Kasumi-1 (cell line): ENCODE data around the gene ERICH6B.

Experiments
- DNase-seq, 2 experiments: peaks; one replicate each; lab custom pipeline; 2025; lab: John Stamatoyannopoulos, UW

ERICH6B gene

DNA sequence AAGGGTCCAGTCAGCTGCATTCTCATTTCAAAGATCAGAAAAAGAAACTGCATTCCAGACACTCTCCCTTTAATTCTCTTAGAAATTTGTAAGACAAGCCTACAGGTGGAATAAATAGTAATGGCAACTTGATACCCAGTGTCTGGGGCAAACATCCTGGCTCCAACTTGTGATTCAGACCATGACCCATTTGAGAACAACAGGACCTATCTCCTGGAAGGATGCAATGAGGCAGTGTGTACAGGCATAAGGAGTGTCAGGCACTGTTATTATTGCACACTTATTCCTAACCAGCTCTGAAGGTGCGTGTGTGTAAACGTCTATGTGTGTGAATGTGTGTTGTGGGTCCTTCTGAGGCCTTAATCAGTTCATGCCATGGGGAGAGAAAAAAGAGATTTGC is 13.9 kb downstream of the ERICH6B start:
- DNase-seq, result no peak

DNA sequence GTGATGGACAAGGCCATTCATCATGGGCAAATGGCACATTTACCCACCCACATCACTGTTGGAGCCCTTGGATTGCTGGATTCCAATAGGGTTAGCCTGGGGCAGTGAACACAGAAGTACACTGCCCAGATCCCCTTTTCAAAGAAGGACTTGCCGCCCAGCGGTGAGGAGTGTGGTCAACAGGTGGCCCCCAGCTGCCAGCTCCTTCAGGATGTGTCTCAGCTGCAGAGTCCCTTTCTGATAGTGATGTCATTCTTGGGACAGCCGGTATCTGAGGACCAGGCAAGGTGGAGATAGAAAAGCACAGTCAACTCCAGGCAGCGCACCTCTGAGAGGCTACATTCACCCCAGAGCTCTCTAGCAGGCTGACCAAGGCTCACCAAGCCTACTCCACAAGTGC is 16.9 kb downstream of the ERICH6B start:
- no peak for DNase-seq

- no peak for DNase-seq
Measured at GRCh38 chr13:45596800-45597475, 18.6 kb downstream of the ERICH6B start.

DNA sequence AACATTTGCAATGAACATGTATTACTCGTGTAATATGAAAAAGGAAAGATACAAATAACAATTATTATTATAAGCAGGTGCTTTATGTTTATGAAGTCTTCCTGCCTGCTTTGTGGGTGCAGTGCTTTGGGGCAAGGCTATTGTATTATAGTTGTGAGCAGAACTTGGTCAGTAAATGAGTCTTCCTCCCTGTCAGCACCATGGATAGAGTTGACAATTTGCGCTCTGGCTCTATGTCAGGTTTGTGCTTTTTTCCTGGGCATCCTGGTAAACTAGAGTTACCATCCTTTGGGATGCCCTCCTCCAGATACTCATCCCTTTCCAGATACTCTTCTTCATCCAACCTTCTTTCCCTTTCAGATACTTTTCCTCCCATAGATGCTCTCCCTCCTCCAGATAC is 19.6 kb downstream of the ERICH6B start:
- peak; percentile 7 to 27 for DNase-seq

DNA sequence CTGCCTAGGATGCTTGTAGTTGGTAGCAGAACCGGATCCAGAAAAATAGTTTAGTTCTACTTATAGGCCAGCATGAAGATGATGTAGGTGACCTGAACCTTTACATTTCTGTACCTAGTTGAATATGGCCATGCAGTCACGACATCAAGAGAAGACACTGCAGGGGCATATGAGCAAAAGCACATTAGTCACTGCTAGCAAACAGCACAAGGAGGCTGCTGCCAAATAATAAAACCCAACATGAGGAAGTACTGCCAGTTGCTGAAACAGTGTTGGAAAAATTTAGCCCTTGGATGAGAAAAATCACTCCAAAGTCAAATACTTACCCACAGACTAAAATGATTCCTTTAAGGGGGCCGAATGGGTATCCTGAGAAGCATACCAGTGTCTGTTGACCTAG is 20.8 kb downstream of the ERICH6B start:
- peak in 1 of 2 experiments; percentile 1 for DNase-seq

GRCh38 chr13:45594227-45594626 is 21.3 kb downstream of the ERICH6B start:
- DNase-seq, result no peak

DNA sequence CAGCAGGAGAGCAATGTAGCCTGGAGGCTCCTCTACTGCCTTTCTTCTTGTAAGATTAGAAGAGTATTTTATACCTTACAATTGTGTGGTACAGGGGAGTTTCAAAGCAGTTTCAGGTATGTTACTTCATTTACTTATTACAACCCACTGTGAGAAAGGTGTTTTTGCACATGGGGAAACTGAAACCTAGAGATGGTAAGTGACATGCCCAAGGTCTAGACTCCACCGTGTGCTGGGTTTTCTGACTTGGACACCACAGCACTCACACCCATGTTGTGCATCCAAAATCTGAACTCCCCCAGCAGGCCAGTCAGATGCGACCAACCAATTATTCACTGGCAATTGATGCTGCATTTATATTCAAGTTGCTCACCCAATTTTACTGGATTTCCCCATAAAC is 22.8 kb downstream of the ERICH6B start:
- DNase-seq, result no peak

DNA sequence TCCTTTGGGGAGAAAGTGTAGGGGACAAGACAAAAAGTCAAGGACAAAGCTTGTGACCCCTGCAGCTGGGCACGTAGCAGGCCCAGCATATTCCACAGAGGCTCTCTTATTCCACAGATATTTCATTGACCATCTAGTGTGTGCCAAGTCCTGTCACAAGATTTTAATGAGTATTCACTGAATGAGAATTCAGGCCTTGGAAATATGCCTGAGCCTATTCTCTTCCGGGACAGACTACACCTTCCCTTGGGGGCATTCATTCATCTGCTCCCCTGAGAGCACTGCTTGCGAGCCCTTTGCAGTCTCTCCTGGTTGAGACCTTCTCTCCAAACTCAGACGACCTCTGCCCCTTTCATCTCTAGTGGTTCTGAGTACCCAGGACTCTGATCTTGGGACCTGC is 25.5 kb downstream of the ERICH6B start:
- no peak for DNase-seq

DNA sequence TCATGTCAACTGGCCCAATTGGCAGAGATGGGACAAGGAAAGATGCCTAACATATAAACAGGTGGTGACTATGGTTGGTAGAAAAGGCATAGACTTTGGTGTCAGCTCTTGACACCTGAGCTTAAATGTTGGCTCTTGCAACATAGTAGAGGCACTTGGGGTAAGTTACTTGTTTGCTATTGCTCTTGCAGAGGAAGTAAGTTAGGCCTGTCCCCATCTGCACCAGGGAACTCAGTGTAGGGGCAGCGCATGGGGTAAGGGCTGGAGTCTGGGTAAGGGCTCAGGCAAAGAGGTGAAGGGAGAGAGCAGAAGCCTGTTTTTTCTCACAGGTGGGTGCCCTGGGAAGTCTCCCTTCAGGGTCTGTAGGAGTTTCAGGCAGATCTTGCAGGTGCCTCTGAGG is 27.6 kb downstream of the ERICH6B start:
- no peak for DNase-seq

- no peak for DNase-seq
Measured at GRCh38 chr13:45584816-45585215, 30.7 kb downstream of the ERICH6B start.

DNA sequence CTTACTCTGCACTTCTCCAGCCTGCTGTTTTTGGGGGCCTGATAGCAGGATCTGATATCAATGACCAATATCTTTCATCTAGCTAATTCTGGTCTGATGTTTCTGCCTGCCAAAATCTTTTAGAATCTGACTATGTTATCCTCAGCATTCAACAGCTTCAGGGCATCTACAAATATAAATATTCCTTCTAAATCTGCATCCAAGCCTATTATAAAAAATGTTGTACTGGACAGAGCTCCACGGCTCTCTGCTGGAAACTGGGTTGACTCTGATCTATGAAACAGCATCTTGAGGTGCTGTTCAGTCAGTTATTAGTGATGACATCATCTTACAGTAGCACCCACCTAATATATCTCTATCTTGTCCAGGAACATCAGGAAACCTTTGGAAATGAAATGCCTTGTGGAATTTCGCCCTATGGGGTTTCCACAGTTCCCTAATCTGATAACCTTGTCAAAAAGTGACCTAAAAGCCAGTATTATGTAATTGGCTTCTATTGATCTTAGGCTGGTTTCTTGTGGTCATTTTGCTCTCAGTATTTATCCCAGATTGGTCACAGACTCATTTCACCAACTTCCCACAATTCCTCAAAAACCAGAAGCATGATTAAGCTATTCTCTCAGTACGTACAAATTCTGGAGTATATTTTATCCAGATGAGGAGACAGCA is 33.0 kb downstream of the ERICH6B start:
- DNase-seq, result no peak

DNA sequence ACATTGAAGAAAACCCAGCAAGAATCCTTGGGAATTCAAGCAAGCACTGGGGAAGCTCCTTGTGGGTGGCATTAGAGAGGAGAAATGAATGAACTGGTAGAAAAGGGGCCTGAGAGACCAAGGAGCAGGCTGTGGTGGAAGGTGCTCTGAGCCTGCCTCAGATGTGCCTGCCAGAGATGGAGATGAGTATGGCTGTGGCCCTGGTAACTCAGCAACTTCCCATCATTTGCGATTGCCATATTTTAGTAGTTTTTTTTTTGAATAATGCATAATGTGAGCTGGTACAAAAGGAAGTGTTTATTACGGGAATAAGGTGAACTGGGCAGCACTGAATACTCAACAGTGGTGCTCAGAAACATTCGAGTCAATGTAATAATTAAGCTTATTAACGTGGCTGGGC is 39.1 kb downstream of the ERICH6B start:
- no peak for DNase-seq

DNA sequence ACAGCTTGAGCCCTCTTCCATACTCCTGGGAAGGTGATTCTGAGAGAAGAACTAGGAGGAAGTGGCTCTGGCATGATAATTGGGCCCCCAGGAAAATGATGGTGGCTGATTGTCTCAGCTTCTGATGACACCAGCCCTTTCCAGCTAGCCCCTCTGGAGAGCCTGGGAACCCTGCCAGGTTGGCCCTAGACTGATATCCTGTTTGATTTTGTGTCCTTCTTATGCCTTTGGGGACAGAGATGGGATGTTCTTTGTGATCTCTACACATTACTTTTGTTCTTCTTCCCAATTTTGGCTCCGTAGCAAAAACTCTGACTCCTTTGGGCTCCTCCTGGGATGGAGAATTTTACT is 39.7 kb downstream of the ERICH6B start:
- DNase-seq, result no peak

DNA sequence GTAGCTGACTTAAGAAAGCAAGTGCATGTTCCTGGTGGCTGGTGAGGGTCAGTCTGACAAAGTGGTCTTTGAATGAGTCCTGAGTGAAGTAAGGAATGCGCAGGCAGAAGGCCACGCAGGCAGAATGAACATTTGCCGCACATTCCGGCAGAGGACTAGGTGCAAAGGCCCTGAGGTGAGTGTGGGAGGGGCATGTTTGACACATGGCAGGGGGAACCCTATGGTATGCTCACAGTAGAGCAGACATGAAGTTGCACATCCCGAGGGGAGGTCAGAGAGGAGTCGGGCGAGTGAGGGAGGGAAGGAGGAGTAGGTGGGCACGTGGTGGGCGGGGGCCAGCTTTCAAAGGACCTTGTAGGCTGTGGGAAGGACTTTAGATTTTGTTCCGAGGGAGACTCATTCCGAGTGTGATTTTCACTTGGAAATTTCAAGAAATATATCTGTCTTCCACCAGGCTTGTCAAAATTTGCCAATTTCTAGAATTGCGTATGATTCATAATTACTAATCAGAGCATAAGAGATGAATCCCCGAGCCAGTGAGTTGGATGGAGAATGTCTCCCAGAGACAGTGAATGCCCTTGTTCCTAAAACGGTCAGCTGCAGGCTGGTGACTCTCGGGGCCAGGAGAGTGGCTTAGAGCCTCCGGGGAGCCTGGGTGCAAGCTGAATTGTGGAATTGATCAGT is 40.3 kb downstream of the ERICH6B start:
- no peak for DNase-seq

DNA sequence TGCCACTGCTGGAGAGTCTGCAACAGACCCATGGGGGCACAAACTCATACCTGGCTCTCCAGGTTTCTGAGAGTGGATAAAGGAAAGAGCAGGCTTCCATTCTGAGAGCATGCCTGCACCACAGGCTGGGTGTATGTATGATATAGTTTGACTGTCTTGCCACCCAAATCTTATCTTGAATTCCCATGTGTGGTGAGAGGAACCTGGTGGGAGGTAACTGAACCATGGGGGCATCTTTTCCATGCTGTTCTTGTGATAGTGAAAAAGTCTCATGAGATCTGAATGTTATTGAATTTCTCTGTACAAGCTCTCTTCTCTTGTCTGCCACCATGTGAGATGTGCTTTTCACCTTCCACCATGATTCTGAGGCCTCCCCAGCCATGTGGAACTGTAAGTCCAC is 50.2 kb downstream of the ERICH6B start:
- DNase-seq, result no peak

DNA sequence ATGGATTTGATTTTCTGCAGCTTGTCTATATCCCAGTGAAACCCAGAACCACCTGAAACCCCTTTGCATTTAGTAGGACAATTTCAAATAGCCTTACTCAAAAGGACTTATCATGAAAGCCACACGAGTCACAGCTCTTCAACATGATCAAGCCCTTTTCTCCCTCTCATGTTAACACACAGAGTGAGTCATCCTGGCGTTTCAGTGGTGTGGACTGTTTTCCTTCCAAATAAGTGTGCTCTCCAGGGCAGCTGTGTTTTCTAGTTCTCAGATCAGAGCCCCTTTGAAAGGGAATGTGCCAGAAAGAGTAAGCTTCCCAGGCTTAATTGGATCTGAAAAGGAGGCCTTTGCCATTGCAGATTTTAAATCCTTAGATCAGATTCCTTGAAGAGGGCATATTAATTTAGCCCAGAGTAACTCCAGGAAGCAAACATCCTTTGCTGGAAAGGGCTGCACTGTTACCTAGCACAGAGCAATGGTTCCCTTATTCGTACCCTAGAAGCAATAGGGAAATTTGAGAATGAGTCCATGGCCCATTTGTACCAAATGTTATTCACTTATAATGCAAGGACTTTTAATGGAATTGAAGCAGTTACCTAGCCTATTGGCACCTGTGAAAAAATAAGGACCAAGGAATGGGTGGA is 51.3 kb downstream of the ERICH6B start:
- DNase-seq, result no peak

DNA sequence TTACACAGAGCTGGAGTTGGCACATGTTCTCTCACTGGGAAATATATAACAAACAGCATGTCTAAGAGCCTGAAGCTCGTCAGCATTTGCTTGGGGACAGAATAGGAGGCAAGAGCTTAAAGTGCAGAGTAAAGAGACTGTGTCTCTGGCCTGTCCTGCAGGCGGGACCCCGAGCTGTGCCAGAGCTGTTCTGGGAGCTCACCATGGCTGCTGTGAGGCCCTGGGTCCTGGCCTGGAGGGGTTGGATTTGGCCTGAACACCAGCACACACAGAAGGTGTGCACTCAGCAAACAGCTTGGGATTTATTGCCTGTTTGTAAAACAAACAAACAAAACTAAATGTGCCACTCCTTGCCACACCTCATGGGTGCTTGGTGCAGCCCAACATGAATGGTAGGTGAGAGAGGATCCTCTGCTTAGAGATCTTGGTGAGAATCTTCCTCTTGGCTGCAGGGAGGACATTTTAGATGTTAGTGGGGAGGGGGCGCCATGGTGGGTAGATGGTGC is 60.9 kb downstream of the ERICH6B start:
- no peak for DNase-seq

GRCh38 chr13:45548281-45548680 is 67.3 kb downstream of the ERICH6B start:
- DNase-seq, result no peak

DNA sequence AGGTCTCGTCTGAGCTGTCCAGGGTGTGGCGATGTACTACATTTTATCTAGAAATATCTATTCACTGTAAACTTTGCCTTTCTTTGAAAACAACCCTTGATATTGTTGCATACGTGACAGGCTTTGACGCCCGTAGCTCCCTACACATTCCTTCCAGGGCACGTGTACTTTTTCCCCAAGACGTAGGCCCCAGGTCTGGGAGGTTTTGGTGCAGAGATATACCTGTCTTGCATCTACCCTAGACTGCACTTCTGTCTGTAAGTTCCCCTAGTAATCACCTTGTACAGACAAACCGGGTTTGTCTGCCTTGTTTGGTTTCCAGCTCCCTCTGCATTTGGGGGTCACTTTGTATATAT is 69.2 kb downstream of the ERICH6B start:
- no peak for DNase-seq

- no peak for DNase-seq
Measured at GRCh38 chr13:45545686-45546409, 69.7 kb downstream of the ERICH6B start.

- DNase-seq, result no peak
Measured at GRCh38 chr13:45544520-45544919, 71.0 kb downstream of the ERICH6B start.

- no peak for DNase-seq
Measured at GRCh38 chr13:45542878-45543277, 72.7 kb downstream of the ERICH6B start.
